Measurements from ENCODE around the gene LTO1. TPM values are rescaled to one million over a fixed set of nuclear protein-coding genes. Genes with fewer than 3 reads are reported as not detected.

The LTO1 gene
- total and polyA plus RNA-seq, 10 of the 15 experiments (the other 5 are each of a cell fraction or from before 2014, with no cell fraction given) = 2.6 to 27.5 (median 14.4) TPM

- H3K36me3 ChIP-seq (ENCODE audit: control insufficient read depth in 2 of 2, insufficient read depth in 2 of 2, low read length in 1 of 2) = no peaks in the 10 kb centered on the region
- no peaks in the 10 kb centered on the region; the same call in 2 of the 3 replicates for H3K9me3 ChIP-seq (replicated peaks; ENCODE audit: control insufficient read depth, insufficient read depth, low read length)
- no peaks in the 10 kb centered on the region for H3K4me1 ChIP-seq (ENCODE audit: control insufficient read depth, insufficient read depth, low read length)
- H3K4me2 ChIP-seq (ENCODE audit: control insufficient read depth, insufficient read depth) = no peak overlapping the region
- 39% methylated on average over 15 of the region's 15 CpGs for WGBS (ENCODE audit: insufficient coverage, insufficient replicate concordance, low lambda C conversion rate, missing lambda C conversion rate)
- H4K20me1 ChIP-seq (ENCODE audit: control insufficient read depth, insufficient read depth) = no peaks in the 10 kb centered on the region
- TF ChIP-seq CBX5 (IDR thresholded peaks at IDR 0.05; ENCODE audit: low read depth) (no peak), KDM1A (IDR thresholded peaks at IDR 0.05; ENCODE audit: borderline replicate concordance) (no peak), E2F8 (IDR thresholded peaks at IDR 0.05; ENCODE audit: low read depth, partially characterized antibody) (no peak), CHD4 (IDR thresholded peaks at IDR 0.05) (no peak), MYB (IDR thresholded peaks at IDR 0.05; ENCODE audit: borderline replicate concordance, low read depth, low read length) (no peak), IRF3 (IDR thresholded peaks at IDR 0.05) (no peak), MEF2A (IDR thresholded peaks at IDR 0.05; ENCODE audit: insufficient read depth, low read depth, low read length) (no peak), TBL1XR1 (IDR thresholded peaks at IDR 0.05; ENCODE audit: low read depth, low read length) (no peak), SMAD1 (IDR thresholded peaks at IDR 0.05; ENCODE audit: low read depth, partially characterized antibody) (no peak), PBX3 (IDR thresholded peaks at IDR 0.05; ENCODE audit: insufficient replicate concordance, low read depth, low read length) (no peak), RELB (IDR thresholded peaks at IDR 0.05; ENCODE audit: low read depth) (no peak), RBBP5 (conservative IDR thresholded peaks at IDR 0.05) (no peak), PAX8 (IDR thresholded peaks at IDR 0.05) (no peak), HDAC6 (IDR thresholded peaks at IDR 0.05; ENCODE audit: unreplicated experiment) (no peak), IRF5 (IDR thresholded peaks at IDR 0.05; ENCODE audit: borderline replicate concordance) (no peak)
- SMC1A ChIA-PET (ENCODE audit: uncharacterized antibody, unreplicated experiment) = interaction anchor here (0.5 kb wide), 1 partner anchor 12 kb away, joined by 3 read pairs; no protein-coding TSS in a partner anchor
- H3K9ac ChIP-seq (ENCODE audit: control insufficient read depth, insufficient read depth, low read length) = no peak overlapping the region
- CTCF ChIA-PET = no interaction called here
- RAD21 ChIA-PET (ENCODE audit: unreplicated experiment) = no interaction called here
- BruUV-seq (replicated peaks) = no TSS peak
- FAIRE-seq (no peak), DNase-seq (ENCODE audit: low read depth, low spot score) (no peak), ATAC-seq (no peak)
- in situ Hi-C loops (cut with MboI) (no loop called here), intact Hi-C loops (cut with micrococcal nuclease; ENCODE audit: unreplicated experiment) (no loop called here)
- H3K4me3 ChIP-seq = no peak overlapping the region
- peaks cover 5 to 9% of the 10 kb centered on the region in 2 experiments; a peak in 3 of 4 replicates for H3K27me3 ChIP-seq (replicated peaks in 1 of 2; ENCODE audit: control insufficient read depth in 2 of 2, insufficient read depth in 2 of 2, low read length in 1 of 2)
- H3K79me2 ChIP-seq (ENCODE audit: control insufficient read depth, insufficient read depth, low read length) = no peaks in the 10 kb centered on the region
- no peak overlapping the region for H3K27ac ChIP-seq (ENCODE audit: control insufficient read depth, insufficient read depth)
- no peak overlapping the region for H2AFZ ChIP-seq (ENCODE audit: control insufficient read depth, low read depth, low read length)
- POLR2A ChIA-PET = no interaction called here
Measured at GRCh38 chr11:69708736-69709401, 33.7 kb upstream of the LTO1 start.
